MM.1S (cell line): ENCODE results near the gene MSI2.

Experiments
- DNase-seq: peaks from one replicate; pipeline ENCODE4 v3.0.0-alpha.2; 2015
- H2AFZ ChIP-seq: fragments of 300-600 bp; sonication (generic); 2 replicates; pipeline ENCODE4 v1.6.0; 2016; ENCODE audit warnings: antibody characterized with exemption, low read length
- H3F3A ChIP-seq: fragments of 300-600 bp; sonication (generic); 2 replicates; pipeline ENCODE4 v1.6.1; 2016; ENCODE audit warnings: mild to moderate bottlenecking, antibody characterized with exemption, low read length, moderate library complexity, mixed read lengths; ENCODE audit not compliant: insufficient read depth
- H3K27ac ChIP-seq: fragments of 300-600 bp; sonication (generic); 2 replicates; pipeline ENCODE4 v1.5.1; 2016; ENCODE audit warnings: mild to moderate bottlenecking, low read length
- H3K27me3 ChIP-seq: fragments of 300-600 bp; sonication (generic); replicated peaks from 2 replicates; pipeline ENCODE4 v1.6.0; 2016; ENCODE audit warnings: low read length; ENCODE audit not compliant: insufficient read depth
- H3K36me3 ChIP-seq: fragments of 300-600 bp; sonication (generic); replicated peaks from 2 replicates; pipeline ENCODE4 v1.6.1; 2016; ENCODE audit warnings: mild to moderate bottlenecking, low read length, mixed read lengths; ENCODE audit not compliant: insufficient read depth
- H3K4me1 ChIP-seq: fragments of 300-600 bp; sonication (generic); 2 replicates; pipeline ENCODE4 v1.6.1; 2016; ENCODE audit warnings: low read length, mixed read lengths
- H3K4me2 ChIP-seq: fragments of 300-600 bp; sonication (generic); 2 replicates; pipeline ENCODE4 v1.6.0; 2016; ENCODE audit warnings: low read depth, low read length
- H3K4me3 ChIP-seq: fragments of 300-600 bp; sonication (generic); 2 replicates; pipeline ENCODE4 v1.5.1; 2016; ENCODE audit warnings: low read length, mixed read lengths
- H3K79me2 ChIP-seq: fragments of 300-600 bp; sonication (generic); 2 replicates; pipeline ENCODE4 v1.6.1; 2016; ENCODE audit warnings: mixed run types, low read length, mixed read lengths
- H3K9ac ChIP-seq: fragments of 300-600 bp; sonication (generic); 2 replicates; pipeline ENCODE4 v1.6.1; 2016; ENCODE audit warnings: low read length, mixed read lengths
- H3K9me2 ChIP-seq: fragments of 300-600 bp; sonication (generic); replicated peaks from 2 replicates; pipeline ENCODE4 v1.6.1; 2016; ENCODE audit warnings: mild to moderate bottlenecking, low read length, mixed read lengths; ENCODE audit not compliant: insufficient read depth
- H3K9me3 ChIP-seq: fragments of 300-600 bp; sonication (generic); replicated peaks from 2 replicates; pipeline ENCODE4 v1.6.1; 2016; ENCODE audit warnings: mild to moderate bottlenecking, low read length, mixed read lengths; ENCODE audit not compliant: insufficient read depth
- H4K20me1 ChIP-seq: fragments of 300-600 bp; sonication (generic); 2 replicates; pipeline ENCODE4 v1.6.1; 2016; ENCODE audit warnings: mild to moderate bottlenecking, low read length, moderate library complexity, mixed read lengths; ENCODE audit not compliant: insufficient read depth
- EZH2 ChIP-seq: fragments of 300-600 bp; sonication (generic); optimal IDR thresholded peaks from 2 replicates; pipeline ENCODE3; 2017; ENCODE audit warnings: low read depth, mild to moderate bottlenecking, antibody characterized with exemption, low read length, mixed read lengths
- EZH2phosphoT487 ChIP-seq: fragments of 300-600 bp; sonication (generic); IDR thresholded peaks from 2 replicates; pipeline ENCODE4 v1.6.1; 2018; ENCODE audit warnings: antibody characterized with exemption, low read length
- TF ChIP-seq, protein P1 (sequence below): fragments of 300-600 bp; sonication (generic); IDR thresholded peaks from 2 replicates; pipeline ENCODE4 v1.5.1; 2016; ENCODE audit warnings: antibody characterized with exemption, low read length, mixed read lengths

The MSI2 gene

DNA sequence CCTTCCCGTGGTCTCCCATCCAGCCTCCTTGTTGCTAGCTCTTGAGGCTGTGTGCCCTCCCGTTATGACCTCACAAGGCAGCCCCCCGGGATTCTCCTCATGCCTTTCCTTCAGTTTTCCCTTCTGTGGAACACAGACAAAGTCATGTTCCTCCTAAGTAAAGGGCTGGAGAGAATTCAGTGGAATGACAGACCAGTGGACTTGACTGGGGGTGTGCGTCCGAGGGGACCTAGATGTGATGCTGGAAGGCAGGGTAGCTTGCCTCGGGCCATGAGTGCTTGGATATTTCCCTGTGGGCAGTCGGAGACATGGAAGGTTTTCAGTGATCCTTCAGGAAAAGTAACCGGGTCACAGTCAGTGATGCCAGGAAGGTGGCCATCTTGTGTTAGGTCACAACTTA, 247.9 kb downstream of the MSI2 start:
- Histone ChIP-seq H3K4me2 (no peak overlapping the region), H3K9me2 (no peaks in the 10 kb centered on the region), H3K9ac (no peak overlapping the region), H3F3A (no peaks in the 10 kb centered on the region), H3K27me3 (no peaks in the 10 kb centered on the region), H2AFZ (no peak overlapping the region), H4K20me1 (no peaks in the 10 kb centered on the region), H3K79me2 (peaks cover 70% of the 10 kb centered on the region), H3K27ac (no peak overlapping the region), H3K4me3 (no peak overlapping the region), H3K4me1 (peaks cover 13% of the 10 kb centered on the region), H3K9me3 (no peaks in the 10 kb centered on the region), H3K36me3 (no peaks in the 10 kb centered on the region)
- TF ChIP-seq, protein P1, sequence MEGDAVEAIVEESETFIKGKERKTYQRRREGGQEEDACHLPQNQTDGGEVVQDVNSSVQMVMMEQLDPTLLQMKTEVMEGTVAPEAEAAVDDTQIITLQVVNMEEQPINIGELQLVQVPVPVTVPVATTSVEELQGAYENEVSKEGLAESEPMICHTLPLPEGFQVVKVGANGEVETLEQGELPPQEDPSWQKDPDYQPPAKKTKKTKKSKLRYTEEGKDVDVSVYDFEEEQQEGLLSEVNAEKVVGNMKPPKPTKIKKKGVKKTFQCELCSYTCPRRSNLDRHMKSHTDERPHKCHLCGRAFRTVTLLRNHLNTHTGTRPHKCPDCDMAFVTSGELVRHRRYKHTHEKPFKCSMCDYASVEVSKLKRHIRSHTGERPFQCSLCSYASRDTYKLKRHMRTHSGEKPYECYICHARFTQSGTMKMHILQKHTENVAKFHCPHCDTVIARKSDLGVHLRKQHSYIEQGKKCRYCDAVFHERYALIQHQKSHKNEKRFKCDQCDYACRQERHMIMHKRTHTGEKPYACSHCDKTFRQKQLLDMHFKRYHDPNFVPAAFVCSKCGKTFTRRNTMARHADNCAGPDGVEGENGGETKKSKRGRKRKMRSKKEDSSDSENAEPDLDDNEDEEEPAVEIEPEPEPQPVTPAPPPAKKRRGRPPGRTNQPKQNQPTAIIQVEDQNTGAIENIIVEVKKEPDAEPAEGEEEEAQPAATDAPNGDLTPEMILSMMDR: no peak
- TF ChIP-seq EZH2 (no peak), EZH2phosphoT487 (no peak)
- DNase-seq: no peak

DNA sequence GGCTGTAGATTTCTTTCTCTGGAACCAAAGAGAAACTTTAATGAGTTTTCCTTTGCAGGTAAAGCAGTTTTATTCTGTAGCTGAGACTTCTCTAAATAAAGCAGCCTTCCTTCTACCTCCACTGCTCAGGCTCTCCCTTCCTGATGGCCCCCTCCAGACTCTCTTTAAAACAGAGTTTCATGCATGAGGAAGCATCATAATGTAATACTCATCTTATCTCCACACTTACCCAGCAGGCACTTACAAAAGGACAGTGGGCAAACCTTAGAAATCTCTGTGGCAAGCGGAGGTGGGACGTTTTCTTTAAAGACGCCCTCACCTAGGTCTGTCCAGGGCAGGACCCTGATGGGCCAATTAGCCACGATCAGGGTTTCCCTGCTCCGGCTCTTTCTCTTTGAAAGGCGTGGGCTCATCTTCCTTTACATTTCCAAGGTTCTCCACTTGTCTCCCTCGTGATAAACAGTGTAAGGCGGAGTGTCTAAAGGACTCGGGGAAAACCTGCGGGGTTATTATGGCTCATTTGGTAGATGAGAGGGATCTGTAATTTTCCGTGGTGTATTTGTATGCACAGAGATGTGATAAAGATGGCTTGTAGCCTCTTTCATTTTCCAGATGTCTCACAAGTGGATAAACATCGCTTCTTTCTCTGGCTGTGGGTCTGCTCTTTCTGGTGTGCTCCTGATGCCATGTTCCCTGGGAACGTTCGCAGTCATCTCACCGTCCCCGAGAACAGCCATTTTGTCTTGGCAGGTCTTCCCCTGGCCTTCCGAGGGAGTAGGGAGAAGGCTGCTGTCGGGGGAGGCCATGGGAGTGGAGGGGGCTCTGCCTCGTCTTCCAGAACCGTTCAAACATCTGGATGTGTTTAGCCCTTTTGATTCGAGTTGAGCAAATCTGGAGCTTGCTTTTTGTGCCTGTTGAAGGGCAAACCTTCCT, 249.8 kb downstream of the MSI2 start:
- Histone ChIP-seq H3K9ac (no peak overlapping the region), H3K4me3 (no peak overlapping the region)

DNA sequence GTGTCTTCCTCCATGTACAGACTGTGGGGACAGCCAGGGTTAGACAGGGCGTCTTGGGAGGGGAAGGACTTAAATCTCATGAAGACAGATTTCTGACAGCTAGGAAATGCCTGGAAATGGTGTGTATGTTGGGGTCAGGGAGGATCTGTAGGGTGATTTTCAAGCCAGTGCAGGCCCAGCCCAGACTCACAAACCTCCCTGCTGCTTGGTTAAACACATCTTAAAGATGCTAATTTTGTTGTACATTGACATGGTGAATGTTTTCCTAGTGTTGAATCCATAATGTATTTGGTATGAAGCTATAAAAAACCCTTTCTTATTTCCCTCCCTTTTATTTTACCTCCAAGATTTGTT, 250.4 kb downstream of the MSI2 start:
- Histone ChIP-seq H3K9me2 (no peaks in the 10 kb centered on the region), H3K27ac (no peak overlapping the region), H3K9me3 (no peaks in the 10 kb centered on the region), H3K9ac (no peak overlapping the region), H3K27me3 (no peaks in the 10 kb centered on the region), H3K36me3 (no peaks in the 10 kb centered on the region), H3K4me1 (peaks cover 13% of the 10 kb centered on the region), H4K20me1 (no peaks in the 10 kb centered on the region), H3K79me2 (peaks cover 64% of the 10 kb centered on the region), H3F3A (no peaks in the 10 kb centered on the region), H3K4me2 (no peak overlapping the region), H2AFZ (no peak overlapping the region), H3K4me3 (no peak overlapping the region)
- DNase-seq: no peak
- TF ChIP-seq, protein P1: no peak
- no peak for TF ChIP-seq EZH2
- TF ChIP-seq EZH2phosphoT487: no peak

More for the DNA sequence above, 249.8 kb downstream of the MSI2 start:
- Histone ChIP-seq H3K4me2 (no peak overlapping the region), H3F3A (no peaks in the 10 kb centered on the region), H3K9me3 (no peaks in the 10 kb centered on the region), H3K4me1 (peaks cover 13% of the 10 kb centered on the region), H3K27me3 (no peaks in the 10 kb centered on the region), H4K20me1 (no peaks in the 10 kb centered on the region), H2AFZ (no peak overlapping the region), H3K79me2 (peaks cover 64% of the 10 kb centered on the region), H3K36me3 (no peaks in the 10 kb centered on the region), H3K9me2 (no peaks in the 10 kb centered on the region), H3K27ac (no peak overlapping the region)
- TF ChIP-seq EZH2 (no peak), EZH2phosphoT487 (no peak)
- TF ChIP-seq, protein P1: no peak
- no peak for DNase-seq
